Adrenal gland (tissue), 12 donors: ENCODE data around the gene TTF2. TPM values are rescaled to one million over a fixed set of nuclear protein-coding genes. Genes with fewer than 3 reads are reported as not detected.

Experiments
- DNase-seq, 7 donors: peaks; one replicate each; pipeline ENCODE4 v3.0.0-alpha.2; 2019 to 2020
- H3K27ac ChIP-seq, 5 donors: fragments of 200-600 bp; sonication (generic) in 4 of 5; 1 replicate in 3 of 5; 2 replicates in 2 of 5; pipeline versions ENCODE4 v1.5.1 to v1.8.0; 2016 to 2020; ENCODE audit warnings: mild to moderate bottlenecking in 1 of 5
- H3K27me3 ChIP-seq: fragments of 200-600 bp; 2 replicates; pipeline ENCODE4 v1.8.0; 2021
- H3K36me3 ChIP-seq, 2 donors: fragments of 200-600 bp; replicated peaks in 1 of 2; 1 replicate in 1 of 2; 2 replicates in 1 of 2; pipeline versions ENCODE4 v1.5.1 to v1.8.0; 2018 to 2022
- H3K4me1 ChIP-seq, 2 donors: fragments of 200-600 bp; replicated peaks in 1 of 2; 1 replicate in 1 of 2; 2 replicates in 1 of 2; pipeline versions ENCODE4 v1.5.1 to v1.8.0; 2018 to 2021
- H3K4me3 ChIP-seq, 4 donors: fragments of 200-600 bp; sonication (generic) in 3 of 4; one replicate each; pipeline ENCODE4 v1.5.1; 2016 to 2018
- H3K9me3 ChIP-seq, 3 donors: fragments of 200-600 bp; sonication (generic) in 1 of 3; replicated peaks in 1 of 3; 1 replicate in 2 of 3; 2 replicates in 1 of 3; pipeline versions ENCODE4 v1.5.1 to v1.8.0; 2016 to 2021
- POLR2A ChIP-seq, 2 donors: fragments of 450-650 bp; IDR thresholded peaks; one replicate each; pipeline ENCODE4 v1.6.1; 2017; ENCODE audit warnings: antibody characterized with exemption in 2 of 2, mild to moderate bottlenecking in 2 of 2, moderate library complexity in 1 of 2
- WGBS, 4 donors: extraction: QIAGEN DNeasy Blood & Tissue Kit in 2 of 4; methylation state at CpG; one replicate each; pipeline versions ENCODE4 v1.1.5 to v1.1.7; 2013 to 2017; 5-methylcytosine and 5-hydroxymethylcytosine counted together
- intact Hi-C, 2 donors: fragments of 100-400 bp; cut with DNase I; formaldehyde crosslinking; loops; one replicate each; pipeline versions ENCODE4 v1.14.1 to v1.15.0; 2022 to 2023
- polyA plus RNA-seq, 3 donors: library from polyadenylated mRNA; stranded (reverse); fragments of 200-250 nt in 2 of 3; fragments of 350-450 nt in 1 of 3; fragmentation: Illumina TruSeq in 1 of 3; extraction: RNeasy Lipid Tissue Mini Kit (QIAGEN cat#74804) in 1 of 3; gene quantifications; one replicate each; pipeline ENCODE4 v1.2.3, GENCODE V29; 2013 to 2014
- total RNA-seq, 9 donors: library from RNA; depleted of rRNA in 4 of 9; stranded (reverse); fragments of >200 nt in 4 of 9; fragments of 120-200 nt in 1 of 9; fragmentation: NEBNext Ultra II Directional in 1 of 9; extraction: Animal tissue kit (Norgen Biotek cat#: 25700) in 1 of 9; gene quantifications; one replicate each; pipeline versions ENCODE4 v1.1.0 to v1.2.4, GENCODE V29; 2013 to 2023
- TF ChIP-seq, protein P1 (sequence below), 6 experiments: fragments of 450-650 bp in 4 of 6; fragments of 200-600 bp in 2 of 6; sonication (generic) in 1 of 6; IDR thresholded peaks; 1 replicate in 5 of 6; 2 replicates in 1 of 6; pipeline versions ENCODE4 v1.5.1 to v1.8.0; 2016 to 2021; ENCODE audit warnings: antibody characterized with exemption in 6 of 6, mild to moderate bottlenecking in 2 of 6, moderate library complexity in 1 of 6
- donor health status: healthy with polysubstance abuse.
- donor health status: Bipolar disorder and iron deficiency.
- donor health status: DM: yes; HTN: yes; CAD: no.
- donor health status: DM: no; HTN: no; CAD: no.
- donor health status: DM: no; HTN: no; CAD: no.
- donor health status: DM: yes; HTN: yes; CAD: no.

Gene TTF2
- total and polyA plus RNA-seq, 12 donors: 3.5 to 28.2 (median 19.2) TPM

DNA sequence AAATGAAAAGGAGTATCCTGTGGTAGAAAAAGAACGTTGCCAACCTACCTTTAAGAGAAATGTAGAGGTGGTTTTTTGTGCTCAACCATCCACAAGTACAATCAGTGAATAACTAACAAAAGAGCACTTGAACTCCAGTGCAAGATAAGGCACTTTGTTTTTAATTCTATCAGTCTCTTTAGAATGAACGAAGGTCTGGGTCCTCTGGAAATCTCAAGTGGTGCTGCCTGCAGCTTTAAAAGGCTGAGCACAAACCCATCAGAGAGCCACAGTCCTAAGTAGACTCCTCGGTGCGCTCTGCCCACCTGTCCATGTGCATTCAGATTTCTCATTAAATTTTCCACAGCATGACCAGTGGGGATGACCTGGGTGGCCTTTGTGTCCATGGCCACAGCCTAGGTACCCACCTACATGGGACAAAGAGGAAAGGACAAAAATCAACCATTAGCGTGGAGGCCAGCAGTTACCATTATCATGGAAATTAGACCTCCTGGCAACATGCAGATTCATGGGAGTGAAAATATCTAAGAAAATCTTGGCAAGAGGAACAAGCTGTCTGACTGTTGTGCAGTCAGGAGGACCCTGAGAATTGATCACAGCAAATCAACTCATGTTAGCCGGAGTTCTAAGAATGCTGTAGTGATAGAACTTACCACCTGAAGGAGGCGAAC is 52.1 kb downstream of the TTF2 start:
- DNase-seq: no peak
- no peaks in the 10 kb centered on the region for H3K27me3 ChIP-seq
- H3K36me3 ChIP-seq: no peaks in the 10 kb centered on the region
- no peak overlapping the region for H3K4me3 ChIP-seq
- H3K4me1 ChIP-seq: no peaks in the 10 kb centered on the region
- no peaks in the 10 kb centered on the region for H3K9me3 ChIP-seq
- intact Hi-C loops: no loop called here
- 84 to 93% (median 90%) methylated on average over 7 of the region's 7 CpGs for WGBS, 4 donors
- no peak for TF ChIP-seq POLR2A (IDR thresholded peaks at IDR 0.05)
- TF ChIP-seq, protein P1, sequence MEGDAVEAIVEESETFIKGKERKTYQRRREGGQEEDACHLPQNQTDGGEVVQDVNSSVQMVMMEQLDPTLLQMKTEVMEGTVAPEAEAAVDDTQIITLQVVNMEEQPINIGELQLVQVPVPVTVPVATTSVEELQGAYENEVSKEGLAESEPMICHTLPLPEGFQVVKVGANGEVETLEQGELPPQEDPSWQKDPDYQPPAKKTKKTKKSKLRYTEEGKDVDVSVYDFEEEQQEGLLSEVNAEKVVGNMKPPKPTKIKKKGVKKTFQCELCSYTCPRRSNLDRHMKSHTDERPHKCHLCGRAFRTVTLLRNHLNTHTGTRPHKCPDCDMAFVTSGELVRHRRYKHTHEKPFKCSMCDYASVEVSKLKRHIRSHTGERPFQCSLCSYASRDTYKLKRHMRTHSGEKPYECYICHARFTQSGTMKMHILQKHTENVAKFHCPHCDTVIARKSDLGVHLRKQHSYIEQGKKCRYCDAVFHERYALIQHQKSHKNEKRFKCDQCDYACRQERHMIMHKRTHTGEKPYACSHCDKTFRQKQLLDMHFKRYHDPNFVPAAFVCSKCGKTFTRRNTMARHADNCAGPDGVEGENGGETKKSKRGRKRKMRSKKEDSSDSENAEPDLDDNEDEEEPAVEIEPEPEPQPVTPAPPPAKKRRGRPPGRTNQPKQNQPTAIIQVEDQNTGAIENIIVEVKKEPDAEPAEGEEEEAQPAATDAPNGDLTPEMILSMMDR (IDR thresholded peaks at IDR 0.05): no peak
- no peak overlapping the region for H3K27ac ChIP-seq

DNA sequence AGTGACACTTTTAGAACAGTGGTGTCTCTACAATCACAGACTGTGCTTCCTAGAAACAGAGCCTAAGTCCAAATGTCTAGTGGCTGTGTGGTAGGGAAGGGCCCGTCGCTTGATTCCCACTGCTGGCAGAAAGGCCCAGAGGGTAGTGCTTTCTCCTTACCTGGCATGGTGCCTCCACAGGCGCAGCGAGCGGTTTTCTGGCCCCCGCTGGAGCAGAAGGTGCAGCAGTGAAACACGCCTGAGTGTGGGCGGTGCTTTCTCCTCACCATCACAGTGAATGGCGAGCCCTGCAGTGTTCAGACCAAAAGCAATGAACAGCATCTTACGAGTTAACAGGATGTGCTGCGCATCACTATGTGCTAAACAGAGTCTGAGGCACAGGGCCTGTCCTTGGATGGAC is 53.1 kb downstream of the TTF2 start:
- H3K36me3 ChIP-seq: no peaks in the 10 kb centered on the region
- H3K27me3 ChIP-seq: no peaks in the 10 kb centered on the region
- peak in 1 of 7 donors; percentile 20 for DNase-seq
- no peaks in the 10 kb centered on the region for H3K4me1 ChIP-seq
- no peak for TF ChIP-seq POLR2A (IDR thresholded peaks at IDR 0.05)
- TF ChIP-seq, protein P1 (IDR thresholded peaks at IDR 0.05): no peak
- intact Hi-C loops: no loop called here
- H3K4me3 ChIP-seq: no peak overlapping the region
- no peak overlapping the region for H3K27ac ChIP-seq
- WGBS, 4 donors: 66 to 87% (median 67%) methylated on average over 6 to 11 of the region's 11 CpGs
- H3K9me3 ChIP-seq: no peaks in the 10 kb centered on the region

DNA sequence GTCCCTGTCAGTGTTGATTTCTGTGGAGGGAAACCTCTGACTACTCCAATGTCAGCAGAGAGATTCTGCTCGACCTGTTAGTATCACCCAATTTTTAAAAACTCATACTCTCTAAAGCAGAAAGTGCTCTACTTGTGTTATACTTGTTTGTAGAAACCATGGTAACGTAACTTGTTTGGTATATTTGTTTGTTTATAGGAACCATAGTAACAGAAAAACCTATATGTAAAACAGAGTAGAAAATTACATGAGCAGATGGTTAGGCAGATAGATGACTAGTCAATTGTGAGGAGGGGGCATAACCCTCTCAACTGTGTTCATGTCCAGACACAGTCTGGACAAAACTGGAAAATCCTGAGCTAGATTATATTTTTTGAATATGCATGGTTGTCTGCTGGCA is 54.8 kb downstream of the TTF2 start:
- Histone ChIP-seq H3K36me3 (no peaks in the 10 kb centered on the region), H3K4me3 (no peak overlapping the region), H3K4me1 (no peaks in the 10 kb centered on the region), H3K27ac (no peak overlapping the region), H3K27me3 (no peaks in the 10 kb centered on the region), H3K9me3 (no peaks in the 10 kb centered on the region)
- no peak for DNase-seq
- WGBS, 4 donors: 73 to 88% (median 82%) methylated on average over 2 of the region's 2 CpGs
- intact Hi-C loops: no loop called here
- no peak for TF ChIP-seq POLR2A (IDR thresholded peaks at IDR 0.05)
- TF ChIP-seq, protein P1 (IDR thresholded peaks at IDR 0.05): no peak

DNA sequence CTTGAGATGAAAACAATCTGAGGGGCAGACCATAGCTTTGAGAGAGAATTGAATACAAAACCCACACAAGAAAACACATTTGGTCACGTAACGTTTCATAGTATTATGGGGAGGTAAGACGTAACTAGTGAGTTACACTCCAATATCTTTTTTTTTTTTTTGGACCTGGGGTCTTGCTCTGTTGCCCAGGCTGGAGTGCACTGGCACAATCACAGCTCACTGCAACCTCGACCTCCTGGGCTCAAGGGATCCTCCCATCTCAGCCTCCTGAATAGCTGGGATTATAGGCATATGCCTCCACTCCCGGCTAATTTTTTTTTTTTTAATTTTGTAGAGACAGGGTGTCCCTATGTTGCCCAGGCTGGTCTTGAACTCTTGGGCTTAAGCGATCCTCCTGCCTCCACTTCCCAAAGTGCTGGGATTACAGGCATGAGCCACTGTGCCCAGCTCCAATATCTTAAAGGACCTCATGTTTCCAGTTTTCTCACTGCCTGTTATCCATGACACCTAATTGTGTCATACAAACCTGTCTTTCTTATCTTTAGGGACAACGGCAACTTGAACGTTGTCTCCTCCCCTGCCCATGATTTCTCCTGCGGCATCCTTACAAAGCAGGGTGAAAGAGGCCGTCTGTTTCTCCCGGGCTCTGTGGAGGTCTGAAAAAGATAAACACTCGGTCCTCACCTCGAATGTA is 56.1 kb downstream of the TTF2 start:
- Histone ChIP-seq H3K4me1 (peaks cover 5 to 7% of the 10 kb centered on the region in 2 donors), H3K27me3 (no peaks in the 10 kb centered on the region), H3K27ac (no peak overlapping the region), H3K4me3 (no peak overlapping the region), H3K9me3 (no peaks in the 10 kb centered on the region), H3K36me3 (no peaks in the 10 kb centered on the region)
- DNase-seq: no peak
- WGBS, 4 donors: 93 to 95% (median 94%) methylated on average over 13 of the region's 13 CpGs
- intact Hi-C loops: no loop called here
- TF ChIP-seq POLR2A (IDR thresholded peaks at IDR 0.05): no peak
- TF ChIP-seq, protein P1 (IDR thresholded peaks at IDR 0.05): no peak
